ENCODE data around the gene TFE3. TPM values are rescaled to one million over a fixed set of nuclear protein-coding genes. Genes with fewer than 3 reads are reported as not detected.
A peak's percentile ranks its signal among the peaks of the same experiment; 100 is the strongest.

TFE3 gene
- 33.5 TPM for polyA plus RNA-seq (2013, experiment 1 of 2)
- 29.4 TPM for polyA plus RNA-seq (2013, experiment 2 of 2)

DNA sequence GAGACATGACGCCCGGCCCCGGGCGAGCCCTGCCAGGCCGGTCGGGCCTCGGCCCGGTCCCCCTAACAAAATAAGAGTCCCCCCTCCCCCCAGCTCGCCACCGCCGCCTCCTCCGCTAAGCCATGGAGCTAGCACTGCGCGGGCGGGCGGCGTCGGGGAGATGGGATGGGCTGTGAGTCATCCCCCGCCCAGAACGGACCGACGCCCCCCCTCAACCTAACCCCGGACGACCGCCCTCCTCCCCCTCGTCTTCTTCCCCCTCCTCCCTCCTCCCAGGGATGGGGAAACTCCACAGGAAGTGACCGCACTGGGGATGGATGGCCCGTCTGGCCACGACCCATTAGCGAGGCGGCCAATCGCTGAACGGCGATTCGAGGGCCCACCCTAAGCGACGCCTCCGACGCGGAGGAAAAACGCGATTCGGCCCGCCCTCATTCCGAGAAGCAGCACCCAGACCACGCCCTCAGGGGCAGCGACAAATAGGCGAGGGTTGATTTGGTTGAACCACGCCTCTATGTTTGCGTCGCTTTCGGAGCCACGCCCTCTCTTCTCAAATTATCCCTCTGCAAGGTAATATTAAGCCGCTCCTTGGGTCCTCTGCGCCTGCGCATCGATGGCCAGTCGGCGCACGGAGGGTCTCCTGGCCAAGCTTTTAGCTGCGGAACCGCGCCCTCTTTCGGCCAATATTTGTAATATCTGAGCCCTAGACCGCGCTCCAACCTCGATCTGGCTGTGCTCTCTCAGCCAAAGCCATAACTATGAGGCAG lies at the start of gene TFE3:
Gene TFE3 (minus strand): TSS at position 138 of the 767 bp plus-strand sequence. CDS start 131 bp downstream, at position 7.
- no peaks in the 10 kb centered on the region for H3K9me3 ChIP-seq (ENCODE audit: control insufficient read depth, low read length)
- peaks cover 9% of the 10 kb centered on the region for H3K36me3 ChIP-seq (ENCODE audit: control insufficient read depth, insufficient read depth, low read length)
- WGBS, 2 experiments (ENCODE audit: insufficient coverage in 2 of 2), result 0% methylated on average over 30 to 36 of the region's 67 CpGs
- H3K27ac ChIP-seq (ENCODE audit: low read depth, low read length, severe bottlenecking), result peak within 1 kb of the TSS; percentile 76
- peaks cover 10% of the 10 kb centered on the region for H3K4me1 ChIP-seq (ENCODE audit: control insufficient read depth, insufficient read depth, low read length, poor library complexity, severe bottlenecking)
- peak within 1 kb of the TSS; percentile 71 for H3K4me3 ChIP-seq (ENCODE audit: extremely low read depth, insufficient read depth, low read length, poor library complexity, severe bottlenecking)

- WGBS, 2 experiments (ENCODE audit: insufficient coverage in 2 of 2), result 100% methylated on average over 1 of the region's 4 CpGs; no CpG with 5 or more reads in 1 of the 2 experiments
- no peaks in the 10 kb centered on the region for H3K4me1 ChIP-seq (ENCODE audit: control insufficient read depth, insufficient read depth, low read length, poor library complexity, severe bottlenecking)
- no peaks in the 10 kb centered on the region for H3K36me3 ChIP-seq (ENCODE audit: control insufficient read depth, insufficient read depth, low read length)
- no peaks in the 10 kb centered on the region for H3K9me3 ChIP-seq (ENCODE audit: control insufficient read depth, low read length)
- no peak overlapping the region for H3K27ac ChIP-seq (ENCODE audit: low read depth, low read length, severe bottlenecking)
- no peak overlapping the region for H3K4me3 ChIP-seq (ENCODE audit: extremely low read depth, insufficient read depth, low read length, poor library complexity, severe bottlenecking)
These were observed 46.4 kb upstream of the TFE3 start for GRCh38 chrX:49089553-49089952.

GRCh38 chrX:49082271-49082871 lies 39.2 kb upstream of the TFE3 start:
- Histone ChIP-seq H3K9me3 (ENCODE audit: control insufficient read depth, low read length) (no peaks in the 10 kb centered on the region), H3K4me3 (ENCODE audit: extremely low read depth, insufficient read depth, low read length, poor library complexity, severe bottlenecking) (no peak overlapping the region), H3K27ac (ENCODE audit: low read depth, low read length, severe bottlenecking) (no peak overlapping the region), H3K36me3 (ENCODE audit: control insufficient read depth, insufficient read depth, low read length) (peaks cover 6% of the 10 kb centered on the region), H3K4me1 (ENCODE audit: control insufficient read depth, insufficient read depth, low read length, poor library complexity, severe bottlenecking) (peaks cover 3% of the 10 kb centered on the region)
- WGBS, 2 experiments (ENCODE audit: insufficient coverage in 2 of 2), result 100% methylated on average over 1 to 3 of the region's 4 CpGs

GRCh38 chrX:49079489-49080428 lies 36.6 kb upstream of the TFE3 start, which contains the start of gene WDR45:
Gene WDR45 (minus strand): TSS chrX:49079887. CDS start chrX:49078095, 1,792 bp downstream.
- H3K27ac ChIP-seq (ENCODE audit: low read depth, low read length, severe bottlenecking), result peak within 1 kb of the TSS; percentile 76
- H3K9me3 ChIP-seq (ENCODE audit: control insufficient read depth, low read length), result no peaks in the 10 kb centered on the region
- peaks cover 29% of the 10 kb centered on the region for H3K36me3 ChIP-seq (ENCODE audit: control insufficient read depth, insufficient read depth, low read length)
- WGBS, 2 experiments (ENCODE audit: insufficient coverage in 2 of 2), result 2 to 7% methylated on average over 3 to 30 of the region's 55 CpGs
- H3K4me1 ChIP-seq (ENCODE audit: control insufficient read depth, insufficient read depth, low read length, poor library complexity, severe bottlenecking), result peaks cover 3% of the 10 kb centered on the region
- peak within 1 kb of the TSS; percentile 52 for H3K4me3 ChIP-seq (ENCODE audit: extremely low read depth, insufficient read depth, low read length, poor library complexity, severe bottlenecking)

DNA sequence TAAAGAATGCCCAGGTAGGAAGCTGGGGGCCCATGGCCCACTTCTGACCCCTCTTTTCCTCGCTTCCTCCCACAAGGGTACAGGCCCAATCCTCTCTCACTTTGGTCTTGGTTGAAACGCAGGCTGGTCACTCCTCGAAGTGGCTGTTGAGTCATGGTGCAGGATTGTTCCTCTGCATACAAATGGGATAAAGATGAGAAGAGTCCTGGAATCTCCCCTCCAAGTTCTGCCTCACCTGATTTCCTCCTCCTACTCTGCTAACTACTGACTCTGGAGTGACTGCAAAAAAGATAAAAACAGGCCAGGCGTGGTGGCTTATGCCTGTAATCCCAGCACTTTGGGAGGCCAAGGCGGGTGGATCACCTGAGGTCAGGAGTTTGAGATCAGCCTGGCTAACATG lies 34.8 kb upstream of the TFE3 start:
- Histone ChIP-seq H3K4me1 (ENCODE audit: control insufficient read depth, insufficient read depth, low read length, poor library complexity, severe bottlenecking) (peaks cover 3% of the 10 kb centered on the region), H3K27ac (ENCODE audit: low read depth, low read length, severe bottlenecking) (no peak overlapping the region), H3K4me3 (ENCODE audit: extremely low read depth, insufficient read depth, low read length, poor library complexity, severe bottlenecking) (no peak overlapping the region), H3K36me3 (ENCODE audit: control insufficient read depth, insufficient read depth, low read length) (peaks cover 30% of the 10 kb centered on the region), H3K9me3 (ENCODE audit: control insufficient read depth, low read length) (no peaks in the 10 kb centered on the region)
- no CpG with 5 or more reads among the region's 5 CpGs for WGBS, 2 experiments (ENCODE audit: insufficient coverage in 2 of 2)

DNA sequence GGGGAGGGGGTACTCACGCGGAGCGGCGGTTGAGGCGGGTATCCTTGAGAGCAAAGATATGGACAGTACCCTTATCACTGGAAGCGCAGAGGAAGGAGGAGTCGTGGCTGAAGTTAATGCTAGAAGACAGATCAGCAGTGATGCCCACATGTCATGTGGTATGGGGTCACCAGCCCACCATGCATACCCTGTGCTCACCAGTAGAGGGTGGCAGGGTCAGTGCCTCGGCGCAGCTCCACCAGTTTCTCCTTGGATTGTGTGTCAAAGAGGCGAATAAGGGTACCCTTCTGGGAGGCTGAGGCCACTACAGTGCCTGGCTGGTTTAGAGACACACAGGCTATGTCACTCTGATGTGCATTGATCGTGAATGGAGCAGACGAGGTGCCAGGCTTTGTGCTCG lies 32.2 kb upstream of the TFE3 start:
- WGBS, 2 experiments (ENCODE audit: insufficient coverage in 2 of 2), result 90 to 100% methylated on average over 1 to 2 of the region's 13 CpGs
- H3K9me3 ChIP-seq (ENCODE audit: control insufficient read depth, low read length), result no peaks in the 10 kb centered on the region
- H3K27ac ChIP-seq (ENCODE audit: low read depth, low read length, severe bottlenecking), result no peak overlapping the region
- H3K4me3 ChIP-seq (ENCODE audit: extremely low read depth, insufficient read depth, low read length, poor library complexity, severe bottlenecking), result no peak overlapping the region
- H3K36me3 ChIP-seq (ENCODE audit: control insufficient read depth, insufficient read depth, low read length), result peaks cover 32% of the 10 kb centered on the region
- H3K4me1 ChIP-seq (ENCODE audit: control insufficient read depth, insufficient read depth, low read length, poor library complexity, severe bottlenecking), result peaks cover 3% of the 10 kb centered on the region

DNA sequence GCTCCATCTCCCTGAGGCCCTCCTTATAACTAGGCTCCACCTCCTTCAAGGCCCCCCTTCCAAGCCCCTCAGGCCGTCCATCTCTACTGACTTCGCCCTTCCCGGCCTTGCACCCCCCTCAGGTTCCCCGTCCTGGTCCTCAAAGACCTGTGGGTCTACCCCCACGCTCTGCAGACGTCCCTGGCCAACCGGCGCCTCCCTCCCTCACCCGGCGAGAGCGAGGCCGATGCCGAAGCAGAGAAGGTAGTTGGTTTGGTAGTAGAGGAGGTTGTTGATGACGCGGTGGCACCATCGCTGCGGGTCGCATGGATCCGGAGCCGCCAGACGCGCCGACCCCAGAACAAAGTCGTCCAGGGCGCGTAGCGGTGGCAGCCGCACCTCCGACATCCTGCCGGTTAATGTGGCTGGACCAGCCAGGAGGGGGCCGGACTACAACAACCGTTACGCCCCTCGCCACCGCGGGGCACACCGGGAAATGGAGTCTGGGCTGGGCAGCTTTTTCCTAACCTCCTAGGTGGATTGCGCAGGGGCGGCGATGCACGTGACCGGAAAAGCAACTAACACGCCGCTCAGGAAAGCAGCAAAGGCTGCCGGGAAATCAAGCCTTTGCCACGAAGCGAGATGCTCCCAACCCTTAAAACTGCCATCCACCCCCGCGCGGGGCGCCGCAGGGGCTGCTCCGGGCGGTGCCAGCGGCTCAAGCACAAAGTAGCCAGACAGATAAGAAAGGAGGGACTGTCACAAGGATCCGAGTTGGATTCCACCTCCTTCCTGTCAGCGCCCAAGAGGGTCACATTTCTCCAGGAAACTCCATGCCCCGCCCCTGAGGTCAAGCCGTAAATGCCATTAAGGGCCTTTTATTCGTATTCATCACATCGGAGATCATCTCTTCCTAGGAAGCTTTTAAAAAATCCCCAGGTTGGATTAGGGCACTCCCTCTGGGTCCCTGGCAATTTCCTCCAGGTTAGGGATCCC lies 30.7 kb upstream of the TFE3 start, which contains the start of gene PRAF2:
Gene PRAF2 (minus strand): TSS at position 402 of the 975 bp plus-strand sequence. CDS start 15 bp downstream, at position 387.
- WGBS, 2 experiments (ENCODE audit: insufficient coverage in 2 of 2), result 2 to 7% methylated on average over 19 to 28 of the region's 61 CpGs
- Histone ChIP-seq H3K9me3 (ENCODE audit: control insufficient read depth, low read length) (no peaks in the 10 kb centered on the region), H3K36me3 (ENCODE audit: control insufficient read depth, insufficient read depth, low read length) (peaks cover 40% of the 10 kb centered on the region), H3K27ac (ENCODE audit: low read depth, low read length, severe bottlenecking) (peak within 1 kb of the TSS; percentile 57), H3K4me3 (ENCODE audit: extremely low read depth, insufficient read depth, low read length, poor library complexity, severe bottlenecking) (peak within 1 kb of the TSS; percentile 65), H3K4me1 (ENCODE audit: control insufficient read depth, insufficient read depth, low read length, poor library complexity, severe bottlenecking) (peaks cover 3% of the 10 kb centered on the region)

DNA sequence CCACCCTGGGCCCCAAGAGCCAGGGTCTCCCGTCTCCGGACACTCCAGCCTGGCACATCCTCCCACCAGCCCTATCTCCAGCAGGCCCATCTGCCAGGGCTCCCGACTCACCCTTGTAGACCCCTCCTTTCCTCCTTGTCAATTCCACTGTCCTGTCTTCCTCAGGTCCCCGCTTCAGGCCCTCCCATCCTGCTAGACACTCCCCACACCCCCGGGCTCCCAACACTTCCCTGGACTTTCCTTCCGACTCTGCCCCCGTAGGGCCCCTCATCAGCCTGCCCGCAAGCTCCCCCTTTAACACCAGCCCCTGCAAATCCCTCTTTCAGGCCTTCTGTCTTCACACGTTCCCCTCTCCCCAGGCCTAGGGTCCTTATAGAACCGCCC lies 29.5 kb upstream of the TFE3 start:
- 83 to 100% methylated on average over 2 to 10 of the region's 10 CpGs for WGBS, 2 experiments (ENCODE audit: insufficient coverage in 2 of 2)
- Histone ChIP-seq H3K4me3 (ENCODE audit: extremely low read depth, insufficient read depth, low read length, poor library complexity, severe bottlenecking) (peak overlapping the region; percentile 65), H3K36me3 (ENCODE audit: control insufficient read depth, insufficient read depth, low read length) (peaks cover 40% of the 10 kb centered on the region), H3K27ac (ENCODE audit: low read depth, low read length, severe bottlenecking) (no peak overlapping the region), H3K4me1 (ENCODE audit: control insufficient read depth, insufficient read depth, low read length, poor library complexity, severe bottlenecking) (no peaks in the 10 kb centered on the region), H3K9me3 (ENCODE audit: control insufficient read depth, low read length) (no peaks in the 10 kb centered on the region)

DNA sequence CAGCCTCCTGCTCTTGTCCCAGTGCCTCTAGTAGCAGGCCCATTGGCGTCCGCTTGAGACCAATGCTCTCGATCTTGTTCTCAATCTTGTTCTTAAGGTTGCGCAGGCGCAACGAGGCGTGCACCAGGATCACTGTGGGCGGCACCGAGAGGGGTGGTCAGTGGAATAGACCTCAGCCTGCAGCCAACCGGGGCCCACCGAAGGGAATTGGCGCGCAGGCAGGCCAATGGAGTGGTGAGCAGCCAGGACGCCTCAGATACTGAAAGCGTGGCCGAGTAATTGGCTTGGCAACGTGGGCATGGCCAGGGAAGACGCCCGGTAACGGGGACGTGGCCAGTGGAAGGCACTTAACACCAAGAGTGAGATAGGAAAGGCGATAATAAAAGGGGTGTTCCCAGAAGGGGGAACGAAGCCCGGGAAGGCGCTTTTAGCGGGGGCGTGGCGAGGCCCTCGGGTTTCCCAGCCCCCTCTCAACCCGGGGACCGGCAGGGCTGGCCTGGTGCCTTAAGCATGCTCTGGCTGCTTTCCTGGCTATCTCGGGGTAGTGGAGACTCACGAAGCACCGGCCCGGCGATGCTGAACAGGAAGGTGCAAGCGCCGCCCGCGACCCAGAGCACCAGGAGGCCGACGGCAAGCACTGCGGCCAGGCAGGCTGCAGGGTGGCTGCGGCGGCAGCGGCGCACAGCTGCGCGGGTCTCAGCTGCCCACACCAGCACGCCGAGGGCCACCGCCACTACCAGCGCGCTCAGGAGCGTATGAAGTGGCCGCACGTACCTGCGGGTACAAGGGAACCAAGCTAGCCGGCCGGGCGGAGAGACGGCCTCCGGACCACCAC lies 28.9 kb upstream of the TFE3 start:
- no peaks in the 10 kb centered on the region for H3K4me1 ChIP-seq (ENCODE audit: control insufficient read depth, insufficient read depth, low read length, poor library complexity, severe bottlenecking)
- H3K36me3 ChIP-seq (ENCODE audit: control insufficient read depth, insufficient read depth, low read length), result peaks cover 35% of the 10 kb centered on the region
- H3K27ac ChIP-seq (ENCODE audit: low read depth, low read length, severe bottlenecking), result no peak overlapping the region
- H3K4me3 ChIP-seq (ENCODE audit: extremely low read depth, insufficient read depth, low read length, poor library complexity, severe bottlenecking), result peak overlapping the region; percentile 65
- no peaks in the 10 kb centered on the region for H3K9me3 ChIP-seq (ENCODE audit: control insufficient read depth, low read length)
- 89 to 98% methylated on average over 25 to 46 of the region's 63 CpGs for WGBS, 2 experiments (ENCODE audit: insufficient coverage in 2 of 2)

Measured in mesodermal cell (in vitro differentiated cells).